Kidney capillary endothelial cell (primary cell): ENCODE data around the gene MIOX.

Experiments
- DNase-seq: peaks from one replicate; pipeline ENCODE4 v3.0.0-alpha.2; 2018; ENCODE audit warnings: low spot score

MIOX gene

GRCh38 chr22:50486561-50487289 lies at the start of gene MIOX:
Gene MIOX, plus strand, starts transcription at chr22:50486859. Its CDS starts 39 bp downstream, at chr22:50486898.
- DNase-seq: peak; percentile 21

- DNase-seq: no peak
These were observed 49.0 kb upstream of the MIOX start for GRCh38 chr22:50437511-50438304.

- DNase-seq: no peak
These were observed 48.1 kb upstream of the MIOX start for GRCh38 chr22:50438305-50439275.

GRCh38 chr22:50439314-50439870 lies 47.3 kb upstream of the MIOX start:
- no peak for DNase-seq

- no peak for DNase-seq
These were observed 46.8 kb upstream of the MIOX start for GRCh38 chr22:50439871-50440331.

GRCh38 chr22:50440544-50441249 lies 46.0 kb upstream of the MIOX start:
- DNase-seq: no peak

GRCh38 chr22:50441428-50441993 lies 45.1 kb upstream of the MIOX start:
- DNase-seq: no peak

GRCh38 chr22:50443197-50443596 lies 43.5 kb upstream of the MIOX start:
- DNase-seq: no peak

GRCh38 chr22:50443801-50444625 lies 42.6 kb upstream of the MIOX start:
- no peak for DNase-seq

- DNase-seq: peak; percentile 7
These were observed 42.0 kb upstream of the MIOX start for GRCh38 chr22:50444663-50445062.

GRCh38 chr22:50445071-50445879 lies 41.4 kb upstream of the MIOX start:
- DNase-seq: no peak

- DNase-seq: no peak
These were observed 40.6 kb upstream of the MIOX start for GRCh38 chr22:50445880-50446707.

GRCh38 chr22:50446708-50447575 lies 39.7 kb upstream of the MIOX start:
- DNase-seq: no peak

GRCh38 chr22:50447576-50448551 lies 38.8 kb upstream of the MIOX start:
- DNase-seq: no peak

- no peak for DNase-seq
These were observed 34.0 kb upstream of the MIOX start for GRCh38 chr22:50452649-50453048.

- no peak for DNase-seq
These were observed 32.0 kb upstream of the MIOX start for GRCh38 chr22:50454556-50455075.
